Measurements from ENCODE around the gene LIMK1.
"Not testable (repeated sequence)": the region's sequence is repeated elsewhere in the genome, so short reads cannot be mapped to it uniquely, and the experiment has no call there.

LIMK1 gene

GRCh38 chr7:74042746-74043522 is 40.7 kb upstream of the LIMK1 start:
- TF ChIP-seq POLR2A (IDR thresholded peaks at IDR 0.05; ENCODE audit: extremely low read depth, insufficient read length) = no peak
- TF ChIP-seq MYC (IDR thresholded peaks at IDR 0.05; ENCODE audit: low read depth, low read length) = no peak
- TF ChIP-seq CTCF (IDR thresholded peaks at IDR 0.05; ENCODE audit: low read depth, low read length) = no peak
- no peak for TF ChIP-seq MAX (IDR thresholded peaks at IDR 0.05; ENCODE audit: low read depth, low read length)
- no peak for DNase-seq (ENCODE audit: low read depth)
- no peak overlapping the region for H3K4me3 ChIP-seq (ENCODE audit: low read depth, low read length)

DNA sequence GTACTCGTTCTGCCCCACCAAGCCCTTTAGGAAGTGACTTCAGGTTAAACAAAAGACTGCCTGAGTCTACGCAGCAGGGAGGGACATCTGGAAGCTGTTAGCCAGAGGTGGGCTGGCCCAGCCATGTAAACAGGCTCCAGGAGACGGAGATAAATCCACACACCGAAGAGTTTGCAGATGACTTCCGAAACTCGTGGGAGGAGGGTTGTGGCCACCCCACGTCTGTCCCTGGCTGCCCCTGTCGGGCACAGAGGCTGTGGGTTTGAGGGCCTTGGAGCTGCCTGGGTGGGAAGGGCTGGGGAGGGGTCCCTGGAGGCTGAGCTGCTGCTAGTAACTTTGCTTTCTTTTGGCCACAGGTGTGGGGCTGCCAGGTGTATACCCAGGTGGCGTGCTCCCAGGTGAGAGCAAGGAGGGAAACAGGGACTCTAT is 40.1 kb upstream of the LIMK1 start:
- no peak for DNase-seq (ENCODE audit: low read depth)
- no peak overlapping the region for H3K4me3 ChIP-seq (ENCODE audit: low read depth, low read length)
- no peak for TF ChIP-seq MAX (IDR thresholded peaks at IDR 0.05; ENCODE audit: low read depth, low read length)
- TF ChIP-seq POLR2A (IDR thresholded peaks at IDR 0.05; ENCODE audit: extremely low read depth, insufficient read length) = no peak
- no peak for TF ChIP-seq CTCF (IDR thresholded peaks at IDR 0.05; ENCODE audit: low read depth, low read length)
- TF ChIP-seq MYC (IDR thresholded peaks at IDR 0.05; ENCODE audit: low read depth, low read length) = no peak

DNA sequence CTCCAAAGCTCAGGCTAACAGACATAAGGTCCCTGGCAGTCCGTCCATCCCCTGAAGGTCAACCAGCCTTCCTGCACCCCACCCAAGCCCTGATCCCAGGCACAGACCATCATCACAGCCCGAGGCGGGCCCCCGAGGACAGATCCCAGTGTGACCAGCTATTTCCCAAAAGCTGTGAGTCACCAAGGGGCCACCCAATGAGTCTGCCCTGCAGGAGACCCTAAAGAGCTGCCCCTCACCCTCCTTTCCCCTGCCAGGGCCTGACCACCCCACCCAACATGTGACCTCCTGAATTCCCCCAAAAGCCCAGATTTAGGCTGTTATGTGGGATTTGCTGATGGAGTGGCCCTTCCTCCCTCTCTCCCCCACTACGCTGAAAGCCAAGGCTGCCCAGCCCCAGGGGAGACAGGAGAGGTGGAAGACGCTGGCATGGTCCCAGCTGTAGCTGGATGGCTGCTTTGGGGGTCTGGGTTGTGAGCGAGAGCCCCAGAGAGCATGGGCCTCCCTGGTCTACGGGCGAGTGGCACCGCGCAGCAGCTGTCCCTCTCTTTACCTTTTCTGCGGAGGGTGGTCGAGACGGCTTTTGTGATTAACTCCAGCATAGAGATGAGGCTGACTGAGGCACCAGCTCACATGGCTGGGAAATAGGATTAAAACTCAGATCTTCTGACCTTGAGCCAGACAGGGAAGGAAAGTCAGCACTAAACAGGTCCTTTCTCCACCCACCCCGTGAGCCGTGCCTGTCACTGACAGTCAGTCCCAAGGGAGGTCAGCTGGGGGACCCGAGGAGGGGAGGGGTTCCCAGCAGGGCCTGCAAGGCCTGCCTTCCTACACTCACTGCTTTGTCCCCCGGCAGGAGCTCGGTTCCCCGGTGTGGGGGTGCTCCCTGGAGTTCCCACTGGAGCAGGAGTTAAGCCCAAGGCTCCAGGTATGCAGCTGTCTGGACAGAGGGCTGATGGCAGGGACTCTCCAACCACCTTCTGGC is 38.9 kb upstream of the LIMK1 start:
- TF ChIP-seq MAX (IDR thresholded peaks at IDR 0.05; ENCODE audit: low read depth, low read length) (no peak), POLR2A (IDR thresholded peaks at IDR 0.05; ENCODE audit: extremely low read depth, insufficient read length) (no peak), CTCF (IDR thresholded peaks at IDR 0.05; ENCODE audit: low read depth, low read length) (no peak), MYC (IDR thresholded peaks at IDR 0.05; ENCODE audit: low read depth, low read length) (no peak)
- peak; percentile 39 for DNase-seq (ENCODE audit: low read depth)
- no peak overlapping the region for H3K4me3 ChIP-seq (ENCODE audit: low read depth, low read length)

GRCh38 chr7:74046581-74046980 is 37.0 kb upstream of the LIMK1 start:
- not testable (repeated sequence) for H3K4me3 ChIP-seq (ENCODE audit: low read depth, low read length); DNase-seq (ENCODE audit: low read depth)

DNA sequence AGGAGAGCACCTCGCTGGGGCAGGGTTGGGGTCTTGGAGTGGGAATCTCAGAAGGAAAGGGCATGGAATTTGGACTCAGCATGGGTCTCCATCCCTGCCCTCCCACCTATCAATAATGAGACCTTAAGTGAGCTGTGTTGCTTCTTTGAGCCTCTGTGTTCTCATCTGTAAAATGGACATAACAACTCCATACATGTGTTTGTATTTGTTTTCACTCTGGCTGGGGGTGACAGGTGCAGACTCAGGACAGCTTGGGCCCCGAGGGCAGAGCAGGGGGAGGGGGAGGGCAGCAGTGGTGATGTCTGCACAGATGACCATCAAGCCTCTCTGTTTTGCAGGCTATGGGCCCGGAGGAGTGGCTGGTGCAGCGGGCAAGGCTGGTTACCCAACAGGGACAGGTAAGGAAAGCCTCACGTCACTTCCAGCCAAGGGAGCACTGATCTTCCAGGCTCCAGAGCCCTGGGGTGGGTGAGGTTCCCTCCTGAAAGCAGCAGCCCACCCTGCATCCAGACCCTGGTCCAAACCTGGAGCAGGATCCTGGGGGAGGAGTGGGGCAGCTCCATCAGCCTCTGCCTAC is 35.7 kb upstream of the LIMK1 start:
- no peak for TF ChIP-seq CTCF (IDR thresholded peaks at IDR 0.05; ENCODE audit: low read depth, low read length)
- TF ChIP-seq MYC (IDR thresholded peaks at IDR 0.05; ENCODE audit: low read depth, low read length) = no peak
- TF ChIP-seq POLR2A (IDR thresholded peaks at IDR 0.05; ENCODE audit: extremely low read depth, insufficient read length) = no peak
- no peak for TF ChIP-seq MAX (IDR thresholded peaks at IDR 0.05; ENCODE audit: low read depth, low read length)
- no peak overlapping the region for H3K4me3 ChIP-seq (ENCODE audit: low read depth, low read length)
- no peak for DNase-seq (ENCODE audit: low read depth)

All from NB4 (cell line).